K562 (cell line): ENCODE data around the gene MAP2K7. TPM values are rescaled to one million over a fixed set of nuclear protein-coding genes. Genes with fewer than 3 reads are reported as not detected.

ENCODE experiments used
- CHD1 ChIP-seq: fragments of 200-600 bp; sonication (generic); IDR thresholded peaks from one replicate; pipeline ENCODE4 v1.6.1; 2012; ENCODE audit warnings: mild to moderate bottlenecking, moderate library complexity, low read length, inconsistent platforms
- HINFP ChIP-seq: fragments of 450-650 bp; conservative IDR thresholded peaks from 2 replicates; pipeline ENCODE4 v1.6.1; 2016; ENCODE audit warnings: missing genetic modification characterization, low read depth, mild to moderate bottlenecking, control low read depth, missing compliant biosample characterization
- HOXB6 ChIP-seq: fragments of 250-450 bp; sonication (Bioruptor Pico); IDR thresholded peaks from 2 replicates; pipeline ENCODE4 v1.5.1; 2022; ENCODE audit warnings: mild to moderate bottlenecking, borderline replicate concordance
- ILF3 ChIP-seq: fragments of 450-650 bp; IDR thresholded peaks from 2 replicates; pipeline ENCODE4 v1.6.1; 2018; ENCODE audit warnings: antibody characterized with exemption, mild to moderate bottlenecking, moderate library complexity, borderline replicate concordance
- LCOR ChIP-seq: sonication (generic); formaldehyde crosslinking; IDR thresholded peaks from 2 replicates; pipeline ENCODE4 v1.8.0; 2022; ENCODE audit warnings: mild to moderate bottlenecking, missing genetic modification reagents
- MAFF ChIP-seq: IDR thresholded peaks from 2 replicates; pipeline ENCODE4 v1.6.1; 2012; ENCODE audit warnings: low read length, improper control_type of control experiment
- NRF1 ChIP-seq, 2 experiments: fragments of 450-650 bp; IDR thresholded peaks in 1 of 2; conservative IDR thresholded peaks in 1 of 2; 2 replicates each; pipeline ENCODE4 v1.6.1; 2014; ENCODE audit warnings: mild to moderate bottlenecking in 2 of 2
- SAFB2 ChIP-seq: fragments of 200-400 bp; formaldehyde crosslinking; IDR thresholded peaks from 2 replicates; pipeline ENCODE4 v1.6.1; 2018; ENCODE audit warnings: borderline replicate concordance, low read length, low read depth, moderate library complexity; ENCODE audit not compliant: severe bottlenecking
- SMARCA4 ChIP-seq: fragments of 450-650 bp; IDR thresholded peaks from 2 replicates; pipeline ENCODE4 v1.6.1; 2016
- TOE1 ChIP-seq, 2 experiments: fragments of 450-650 bp in 1 of 2; sonication (generic) in 1 of 2; formaldehyde crosslinking in 1 of 2; IDR thresholded peaks; 2 replicates each; pipeline versions ENCODE4 v1.7.1 to v1.8.0; 2016 to 2022; ENCODE audit warnings: borderline replicate concordance in 2 of 2, mild to moderate bottlenecking in 2 of 2, antibody characterized with exemption in 1 of 2, inconsistent platforms in 1 of 2, low read depth in 1 of 2, missing genetic modification reagents in 1 of 2, moderate library complexity in 1 of 2
- TRIM24 ChIP-seq, 2 experiments: fragments of 450-650 bp; IDR thresholded peaks; 2 replicates each; pipeline ENCODE4 v1.6.1; 2016
- XRCC3 ChIP-seq: fragments of 450-650 bp; IDR thresholded peaks from 2 replicates; pipeline ENCODE4 v1.6.1; 2017; ENCODE audit warnings: mild to moderate bottlenecking, moderate library complexity
- ZKSCAN1 ChIP-seq: fragments of 150-350 bp; IDR thresholded peaks from 2 replicates; pipeline ENCODE4 v1.6.1; 2016; ENCODE audit warnings: low read depth, low read length
- ZNF140 ChIP-seq: fragments of 250-450 bp; sonication (Bioruptor Pico); IDR thresholded peaks from 2 replicates; pipeline ENCODE4 v1.8.0; 2021; ENCODE audit warnings: moderate library complexity, mild to moderate bottlenecking, inconsistent platforms
- ZNF263 ChIP-seq: sonication (generic); formaldehyde crosslinking; IDR thresholded peaks from 2 replicates; pipeline ENCODE4 v1.8.0; 2022; ENCODE audit warnings: mild to moderate bottlenecking, missing genetic modification reagents, borderline replicate concordance
- polyA plus RNA-seq, 8 experiments: library from polyadenylated mRNA; depleted of rRNA in 4 of 8; stranded (reverse) in 5 of 8; unstranded in 3 of 8; fragments of >200 nt; fragmentation: Nextera tagmentation in 2 of 8; fragmentation: Illumina TruSeq in 1 of 8; extraction: Ambion mirVana in 2 of 8; extraction: Trizol in 1 of 8; gene quantifications; 2 replicates each; pipeline versions ENCODE4 v1.2.1 to v1.2.3, GENCODE V29; 2011 to 2014; ENCODE audit warnings: inconsistent platforms in 1 of 8, missing spikeins in 1 of 8
- total RNA-seq, 7 experiments: library from RNA; depleted of rRNA in 6 of 7; stranded (reverse); fragments of >200 nt in 6 of 7; fragmentation: Illumina TruSeq in 2 of 7; extraction: Trizol in 2 of 7; gene quantifications; 2 replicates each; pipeline versions ENCODE4 v1.2.1 to v1.2.3, GENCODE V29; 2011 to 2021; ENCODE audit warnings: low replicate concordance in 1 of 7
- TF ChIP-seq, protein P1 (sequence below): fragments of 250-450 bp; sonication (Bioruptor Pico); IDR thresholded peaks from 2 replicates; pipeline ENCODE4 v1.4.0; 2020; ENCODE audit warnings: mild to moderate bottlenecking, moderate library complexity, borderline replicate concordance
- TF ChIP-seq, protein P2 (sequence below): fragments of 250-450 bp; sonication (Bioruptor Pico); IDR thresholded peaks from 2 replicates; pipeline ENCODE4 v1.8.0; 2022; ENCODE audit warnings: inconsistent platforms

Gene MAP2K7
- total and polyA plus RNA-seq, 9 of the 15 experiments (the other 6 are each of a cell fraction or from before 2014, with no cell fraction given): 0.51 to 45.8 (median 14.1) TPM

GRCh38 chr19:7871437-7872305 is 32.0 kb upstream of the MAP2K7 start (continued):
- TF ChIP-seq HOXB6 (CRISPR knock-in tag) (no peak), SMARCA4 (no peak), XRCC3 (no peak), ZNF263 (CRISPR knock-in tag) (no peak; the same call in 1 of the 2 replicates), NRF1 (conservative IDR thresholded peaks at IDR 0.05 in 1 of 2, IDR thresholded peaks at IDR 0.05 in 1 of 2) (peak; percentile 59 to 67; a peak in 2 of 4 replicates), TOE1 (IDR thresholded peaks at IDR 0.05; ENCODE audit: borderline replicate concordance) (peak; percentile 44; the same call in 1 of the 2 replicates), TOE1 (CRISPR knock-in tag; IDR thresholded peaks at IDR 0.05; ENCODE audit: borderline replicate concordance, low read depth) (no peak), HINFP (tag) (no peak), ZNF140 (CRISPR knock-in tag) (no peak), ILF3 (no peak), MAFF (no peak), LCOR (CRISPR knock-in tag) (peak; percentile 39; the same call in 1 of the 2 replicates), SAFB2 (no peak), TRIM24 (IDR thresholded peaks at IDR 0.05) (no peak), CHD1 (peak; percentile 57), ZKSCAN1 (no peak)
- TF ChIP-seq, protein P1, sequence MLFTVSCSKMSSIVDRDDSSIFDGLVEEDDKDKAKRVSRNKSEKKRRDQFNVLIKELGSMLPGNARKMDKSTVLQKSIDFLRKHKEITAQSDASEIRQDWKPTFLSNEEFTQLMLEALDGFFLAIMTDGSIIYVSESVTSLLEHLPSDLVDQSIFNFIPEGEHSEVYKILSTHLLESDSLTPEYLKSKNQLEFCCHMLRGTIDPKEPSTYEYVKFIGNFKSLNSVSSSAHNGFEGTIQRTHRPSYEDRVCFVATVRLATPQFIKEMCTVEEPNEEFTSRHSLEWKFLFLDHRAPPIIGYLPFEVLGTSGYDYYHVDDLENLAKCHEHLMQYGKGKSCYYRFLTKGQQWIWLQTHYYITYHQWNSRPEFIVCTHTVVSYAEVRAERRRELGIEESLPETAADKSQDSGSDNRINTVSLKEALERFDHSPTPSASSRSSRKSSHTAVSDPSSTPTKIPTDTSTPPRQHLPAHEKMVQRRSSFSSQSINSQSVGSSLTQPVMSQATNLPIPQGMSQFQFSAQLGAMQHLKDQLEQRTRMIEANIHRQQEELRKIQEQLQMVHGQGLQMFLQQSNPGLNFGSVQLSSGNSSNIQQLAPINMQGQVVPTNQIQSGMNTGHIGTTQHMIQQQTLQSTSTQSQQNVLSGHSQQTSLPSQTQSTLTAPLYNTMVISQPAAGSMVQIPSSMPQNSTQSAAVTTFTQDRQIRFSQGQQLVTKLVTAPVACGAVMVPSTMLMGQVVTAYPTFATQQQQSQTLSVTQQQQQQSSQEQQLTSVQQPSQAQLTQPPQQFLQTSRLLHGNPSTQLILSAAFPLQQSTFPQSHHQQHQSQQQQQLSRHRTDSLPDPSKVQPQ: no peak
- TF ChIP-seq, protein P2, sequence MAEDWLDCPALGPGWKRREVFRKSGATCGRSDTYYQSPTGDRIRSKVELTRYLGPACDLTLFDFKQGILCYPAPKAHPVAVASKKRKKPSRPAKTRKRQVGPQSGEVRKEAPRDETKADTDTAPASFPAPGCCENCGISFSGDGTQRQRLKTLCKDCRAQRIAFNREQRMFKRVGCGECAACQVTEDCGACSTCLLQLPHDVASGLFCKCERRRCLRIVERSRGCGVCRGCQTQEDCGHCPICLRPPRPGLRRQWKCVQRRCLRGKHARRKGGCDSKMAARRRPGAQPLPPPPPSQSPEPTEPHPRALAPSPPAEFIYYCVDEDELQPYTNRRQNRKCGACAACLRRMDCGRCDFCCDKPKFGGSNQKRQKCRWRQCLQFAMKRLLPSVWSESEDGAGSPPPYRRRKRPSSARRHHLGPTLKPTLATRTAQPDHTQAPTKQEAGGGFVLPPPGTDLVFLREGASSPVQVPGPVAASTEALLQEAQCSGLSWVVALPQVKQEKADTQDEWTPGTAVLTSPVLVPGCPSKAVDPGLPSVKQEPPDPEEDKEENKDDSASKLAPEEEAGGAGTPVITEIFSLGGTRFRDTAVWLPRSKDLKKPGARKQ (CRISPR knock-in tag): no peak
